ENCODE data around the gene GAPT. TPM values are rescaled to one million over a fixed set of nuclear protein-coding genes. Genes with fewer than 3 reads are reported as not detected.

GAPT gene
- polyA plus RNA-seq, 1 donor (not counting 4 experiments of a cell fraction or from before 2014, with no cell fraction given) = not detected

- peaks cover 55% of the 10 kb centered on the region for H3K79me2 ChIP-seq (ENCODE audit: control insufficient read depth, insufficient read depth, low read length)
- no peak overlapping the region for H2AFZ ChIP-seq (ENCODE audit: control insufficient read depth, low read length)
- H4K20me1 ChIP-seq (ENCODE audit: control insufficient read depth, extremely low read depth, insufficient read depth, low read length) = peaks cover 44% of the 10 kb centered on the region
- no peaks in the 10 kb centered on the region for H3K27me3 ChIP-seq (ENCODE audit: control insufficient read depth, extremely low read depth, insufficient read depth, low read length)
- peak overlapping the region; percentile 95 for H3K9ac ChIP-seq (ENCODE audit: control insufficient read depth, extremely low read depth, insufficient read depth, low read length)
- dilution Hi-C loops (cut with MboI; ENCODE audit: extremely low pct_ligation_motif_present, low sequenced_read_pairs) = no loop called here
- DNase-seq (ENCODE audit: low read depth, low spot score) (no peak), FAIRE-seq (no peak)
- H3K36me3 ChIP-seq (ENCODE audit: control insufficient read depth in 2 of 2, extremely low read depth in 1 of 2, insufficient read depth in 2 of 2, low read length in 2 of 2) = peaks cover 22 to 39% of the 10 kb centered on the region in 2 experiments
- peaks cover 3% of the 10 kb centered on the region for H3K9me1 ChIP-seq (ENCODE audit: control insufficient read depth, extremely low read depth, insufficient read depth, low read length)
- peak overlapping the region; percentile 91 for H3K4me2 ChIP-seq (ENCODE audit: control insufficient read depth, extremely low read depth, insufficient read depth, low read depth, low read length)
- peaks cover 50% of the 10 kb centered on the region for H3K4me1 ChIP-seq (ENCODE audit: control insufficient read depth, extremely low read depth, insufficient read depth, low read length)
- H3K4me3 ChIP-seq (ENCODE audit: control insufficient read depth in 2 of 3, extremely low read depth in 1 of 3, insufficient read depth in 2 of 3, low read depth in 1 of 3, low read length in 3 of 3) = peak overlapping the region; percentile 70 to 100 (median 100)
- TF ChIP-seq EZH2 (IDR thresholded peaks at IDR 0.05; ENCODE audit: low read length) = no peak
- no peak for TF ChIP-seq CTCF (optimal IDR thresholded peaks at IDR 0.05 in 1 of 3, IDR thresholded peaks at IDR 0.05 in 1 of 3, conservative IDR thresholded peaks at IDR 0.05 in 1 of 3; ENCODE audit: extremely low read depth in 1 of 3, insufficient read depth in 2 of 3, low read length in 3 of 3)
- H3K27ac ChIP-seq (ENCODE audit: control insufficient read depth, insufficient read depth, low read length) = peak overlapping the region; percentile 33
- no peaks in the 10 kb centered on the region for H3K9me3 ChIP-seq (ENCODE audit: control insufficient read depth, low read depth, low read length)
Observed at GRCh38 chr5:58456026-58456425, 35.2 kb upstream of the GAPT start.

- peaks cover 50% of the 10 kb centered on the region for H3K4me1 ChIP-seq (ENCODE audit: control insufficient read depth, extremely low read depth, insufficient read depth, low read length)
- peak overlapping the region; percentile 91 for H3K4me2 ChIP-seq (ENCODE audit: control insufficient read depth, extremely low read depth, insufficient read depth, low read depth, low read length)
- DNase-seq (ENCODE audit: low read depth, low spot score) = peak; percentile 54
- FAIRE-seq = no peak
- dilution Hi-C loops (cut with MboI; ENCODE audit: extremely low pct_ligation_motif_present, low sequenced_read_pairs) = no loop called here
- H3K9me3 ChIP-seq (ENCODE audit: control insufficient read depth, low read depth, low read length) = no peaks in the 10 kb centered on the region
- peaks cover 55% of the 10 kb centered on the region for H3K79me2 ChIP-seq (ENCODE audit: control insufficient read depth, insufficient read depth, low read length)
- peaks cover 3% of the 10 kb centered on the region for H3K9me1 ChIP-seq (ENCODE audit: control insufficient read depth, extremely low read depth, insufficient read depth, low read length)
- H3K27me3 ChIP-seq (ENCODE audit: control insufficient read depth, extremely low read depth, insufficient read depth, low read length) = no peaks in the 10 kb centered on the region
- H3K9ac ChIP-seq (ENCODE audit: control insufficient read depth, extremely low read depth, insufficient read depth, low read length) = peak overlapping the region; percentile 95
- H3K36me3 ChIP-seq (ENCODE audit: control insufficient read depth in 2 of 2, extremely low read depth in 1 of 2, insufficient read depth in 2 of 2, low read length in 2 of 2) = peaks cover 22 to 39% of the 10 kb centered on the region in 2 experiments
- no peak overlapping the region for H2AFZ ChIP-seq (ENCODE audit: control insufficient read depth, low read length)
- TF ChIP-seq EZH2 (IDR thresholded peaks at IDR 0.05; ENCODE audit: low read length) = no peak
- TF ChIP-seq CTCF (optimal IDR thresholded peaks at IDR 0.05 in 1 of 3, IDR thresholded peaks at IDR 0.05 in 1 of 3, conservative IDR thresholded peaks at IDR 0.05 in 1 of 3; ENCODE audit: extremely low read depth in 1 of 3, insufficient read depth in 2 of 3, low read length in 3 of 3) = no peak
- peak overlapping the region; percentile 91 for H3K27ac ChIP-seq (ENCODE audit: control insufficient read depth, insufficient read depth, low read length)
- peaks cover 44% of the 10 kb centered on the region for H4K20me1 ChIP-seq (ENCODE audit: control insufficient read depth, extremely low read depth, insufficient read depth, low read length)
- H3K4me3 ChIP-seq (ENCODE audit: control insufficient read depth in 2 of 3, extremely low read depth in 1 of 3, insufficient read depth in 2 of 3, low read depth in 1 of 3, low read length in 3 of 3) = peak overlapping the region; percentile 70 to 100 (median 100)
Observed at GRCh38 chr5:58456486-58456885, 34.7 kb upstream of the GAPT start.

Measured in keratinocyte (primary cell).